Keratinocyte (primary cell): ENCODE data around the gene OR2V2. TPM values are rescaled to one million over a fixed set of nuclear protein-coding genes. Genes with fewer than 3 reads are reported as not detected.

Experiments used
- DNase-seq: peaks from one replicate; pipeline ENCODE4 v3.0.0-alpha.2; 2011; ENCODE audit warnings: low read depth, missing footprints, low spot score
- FAIRE-seq: peaks from 2 replicates; lab custom pipeline; 2011; peaks lifted over from hg19 to GRCh38; lab: Jason Lieb, UNC
- H2AFZ ChIP-seq: 2 replicates; pipeline ENCODE4 v1.6.0; 2012; ENCODE audit warnings: low read length, control low read depth, inconsistent platforms; ENCODE audit not compliant: control insufficient read depth
- H3K27ac ChIP-seq: 2 replicates; pipeline ENCODE4 v1.5.1; 2011; ENCODE audit warnings: low read length; ENCODE audit not compliant: control insufficient read depth, insufficient read depth
- H3K27me3 ChIP-seq: 3 replicates; pipeline ENCODE4 v1.6.0; 2011; ENCODE audit warnings: low read length; ENCODE audit not compliant: control insufficient read depth, insufficient read depth; ENCODE audit errors: extremely low read depth
- H3K36me3 ChIP-seq, 2 experiments: 2 replicates in 1 of 2; 3 replicates in 1 of 2; pipeline ENCODE4 v1.5.1; 2011; ENCODE audit warnings: low read length in 2 of 2, mild to moderate bottlenecking in 1 of 2; ENCODE audit not compliant: control insufficient read depth in 2 of 2, insufficient read depth in 2 of 2; ENCODE audit errors: extremely low read depth in 1 of 2
- H3K4me1 ChIP-seq: 3 replicates; pipeline ENCODE4 v1.5.1; 2011; ENCODE audit warnings: low read length; ENCODE audit not compliant: control insufficient read depth, insufficient read depth; ENCODE audit errors: extremely low read depth
- H3K4me2 ChIP-seq: 3 replicates; pipeline ENCODE4 v1.6.0; 2011; ENCODE audit warnings: low read depth, low read length; ENCODE audit not compliant: control insufficient read depth, insufficient read depth; ENCODE audit errors: extremely low read depth
- H3K4me3 ChIP-seq, 3 experiments: fragments of 200-600 bp in 1 of 3; sonication (generic) in 1 of 3; 2 replicates in 2 of 3; 3 replicates in 1 of 3; pipeline ENCODE4 v1.5.1; 2011 to 2016; ENCODE audit warnings: low read length in 3 of 3, mild to moderate bottlenecking in 3 of 3, control low read depth in 2 of 3, inconsistent platforms in 1 of 3, low read depth in 1 of 3, mixed read lengths in 1 of 3, mixed run types in 1 of 3, moderate library complexity in 1 of 3; ENCODE audit not compliant: control insufficient read depth in 2 of 3, insufficient read depth in 2 of 3; ENCODE audit errors: extremely low read depth in 1 of 3
- H3K79me2 ChIP-seq: 2 replicates; pipeline ENCODE4 v1.6.0; 2012; ENCODE audit warnings: low read length; ENCODE audit not compliant: control insufficient read depth, insufficient read depth
- H3K9ac ChIP-seq: 3 replicates; pipeline ENCODE4 v1.6.0; 2011; ENCODE audit warnings: low read length; ENCODE audit not compliant: control insufficient read depth, insufficient read depth; ENCODE audit errors: extremely low read depth
- H3K9me1 ChIP-seq: 3 replicates; pipeline ENCODE4 v1.6.0; 2011; ENCODE audit warnings: low read length; ENCODE audit not compliant: control insufficient read depth, insufficient read depth; ENCODE audit errors: extremely low read depth
- H3K9me3 ChIP-seq: 2 replicates; pipeline ENCODE4 v1.5.1; 2012; ENCODE audit warnings: low read depth, low read length; ENCODE audit not compliant: control insufficient read depth
- H4K20me1 ChIP-seq: 3 replicates; pipeline ENCODE4 v1.6.0; 2011; ENCODE audit warnings: low read length; ENCODE audit not compliant: control insufficient read depth, insufficient read depth; ENCODE audit errors: extremely low read depth
- CTCF ChIP-seq, 3 experiments: IDR thresholded peaks in 1 of 3; conservative IDR thresholded peaks in 1 of 3; optimal IDR thresholded peaks in 1 of 3; 2 replicates in 2 of 3; 3 replicates in 1 of 3; pipeline versions ENCODE3 to v1.5.1; 2011; ENCODE audit warnings: low read length in 3 of 3, mild to moderate bottlenecking in 3 of 3, moderate library complexity in 2 of 3, control low read depth in 1 of 3, inconsistent platforms in 1 of 3; ENCODE audit not compliant: insufficient read depth in 2 of 3; ENCODE audit errors: extremely low read depth in 1 of 3
- EZH2 ChIP-seq: IDR thresholded peaks from one replicate; pipeline ENCODE4 v1.6.1; 2012; ENCODE audit warnings: inconsistent platforms, mild to moderate bottlenecking, low read length, moderate library complexity
- dilution Hi-C: fragments of 300-500 bp; cut with MboI; formaldehyde crosslinking; loops from one replicate; pipeline ENCODE4 v1.7.0; 2020; ENCODE audit warnings: low sequenced_read_pairs; ENCODE audit not compliant: extremely low pct_ligation_motif_present
- polyA plus RNA-seq, 5 experiments: library from polyadenylated mRNA; depleted of rRNA in 3 of 5; stranded (reverse) in 3 of 5; stranded (forward) in 1 of 5; unstranded in 1 of 5; fragments of >200 nt; gene quantifications; 1 replicate in 1 of 5; 2 replicates in 3 of 5; 3 replicates in 1 of 5; pipeline versions ENCODE4 v1.2.1 to v1.2.3, GENCODE V29; 2011 to 2012; ENCODE audit warnings: missing spikeins in 2 of 5, low read depth in 1 of 5, low replicate concordance in 1 of 5

OR2V2 gene
- polyA plus RNA-seq, 1 donor (not counting 4 experiments of a cell fraction or from before 2014, with no cell fraction given) = not detected

GRCh38 chr5:181192337-181193046, 45.1 kb downstream of the OR2V2 start:
- H3K79me2 ChIP-seq = peaks cover 2% of the 10 kb centered on the region
- dilution Hi-C loops = no loop called here
- peak overlapping the region; percentile 90 for H3K4me2 ChIP-seq
- no peaks in the 10 kb centered on the region for H3K27me3 ChIP-seq
- H3K9me1 ChIP-seq = no peaks in the 10 kb centered on the region
- peak overlapping the region; percentile 89 for H2AFZ ChIP-seq
- H4K20me1 ChIP-seq = peaks cover 2% of the 10 kb centered on the region
- H3K9me3 ChIP-seq = no peaks in the 10 kb centered on the region
- FAIRE-seq (no peak), DNase-seq (no peak)
- H3K27ac ChIP-seq = peak overlapping the region; percentile 42
- no peak for TF ChIP-seq CTCF (optimal IDR thresholded peaks at IDR 0.05 in 1 of 3, IDR thresholded peaks at IDR 0.05 in 1 of 3, conservative IDR thresholded peaks at IDR 0.05 in 1 of 3; ENCODE audit: extremely low read depth in 1 of 3, insufficient read depth in 2 of 3, low read length in 3 of 3)
- TF ChIP-seq EZH2 = no peak
- H3K36me3 ChIP-seq = peaks cover 7 to 12% of the 10 kb centered on the region in 2 experiments
- H3K9ac ChIP-seq = peak overlapping the region; percentile 73
- H3K4me3 ChIP-seq = peak overlapping the region; percentile 61 to 85 (median 69)
- peaks cover 10% of the 10 kb centered on the region for H3K4me1 ChIP-seq

- FAIRE-seq (no peak), DNase-seq (no peak)
- no peaks in the 10 kb centered on the region for H3K27me3 ChIP-seq
- H2AFZ ChIP-seq = no peak overlapping the region
- H3K79me2 ChIP-seq = peaks cover 2% of the 10 kb centered on the region
- no peaks in the 10 kb centered on the region for H3K9me3 ChIP-seq
- no peak overlapping the region for H3K9ac ChIP-seq
- peaks cover 9 to 12% of the 10 kb centered on the region in 2 experiments for H3K36me3 ChIP-seq
- no peaks in the 10 kb centered on the region for H4K20me1 ChIP-seq
- no peak overlapping the region for H3K4me2 ChIP-seq
- TF ChIP-seq CTCF (optimal IDR thresholded peaks at IDR 0.05 in 1 of 3, IDR thresholded peaks at IDR 0.05 in 1 of 3, conservative IDR thresholded peaks at IDR 0.05 in 1 of 3; ENCODE audit: extremely low read depth in 1 of 3, insufficient read depth in 2 of 3, low read length in 3 of 3) (no peak), EZH2 (no peak)
- H3K9me1 ChIP-seq = no peaks in the 10 kb centered on the region
- dilution Hi-C loops = no loop called here
- H3K4me3 ChIP-seq = no peak overlapping the region
- peaks cover 10% of the 10 kb centered on the region for H3K4me1 ChIP-seq
- H3K27ac ChIP-seq = no peak overlapping the region
These were observed 46.3 kb downstream of the OR2V2 start for GRCh38 chr5:181193656-181194055.
